Lower lobe of right lung (tissue), 2 donors: Measurements from ENCODE around the gene S100A14. TPM values are rescaled to one million over a fixed set of nuclear protein-coding genes. Genes with fewer than 3 reads are reported as not detected.

Experiments used
- ATAC-seq, 2 donors: fragments of 200-7000 bp; cut with Tn5 transposase; one replicate each; pipeline ENCODE4 v1.9.1; 2020 to 2022; ENCODE audit warnings: mild to moderate bottlenecking in 2 of 2, moderate library complexity in 2 of 2
- DNase-seq: peaks from one replicate; pipeline ENCODE4 v3.0.0-alpha.2; 2020
- H3K27ac ChIP-seq: fragments of 200-600 bp; one replicate; pipeline ENCODE4 v1.8.0; 2022
- H3K27me3 ChIP-seq: fragments of 200-600 bp; one replicate; pipeline ENCODE4 v1.8.0; 2022; ENCODE audit warnings: low read depth
- H3K36me3 ChIP-seq: fragments of 200-600 bp; one replicate; pipeline ENCODE4 v1.8.0; 2022; ENCODE audit warnings: mild to moderate bottlenecking
- H3K4me1 ChIP-seq: fragments of 200-600 bp; one replicate; pipeline ENCODE4 v1.8.0; 2022
- H3K4me3 ChIP-seq: fragments of 200-600 bp; one replicate; pipeline ENCODE4 v1.8.0; 2022; ENCODE audit warnings: mild to moderate bottlenecking
- H3K9me3 ChIP-seq: fragments of 200-600 bp; one replicate; pipeline ENCODE4 v1.8.0; 2022
- CTCF ChIP-seq: fragments of 200-600 bp; IDR thresholded peaks from one replicate; pipeline ENCODE4 v1.8.0; 2022; ENCODE audit warnings: antibody characterized with exemption, mild to moderate bottlenecking
- intact Hi-C: fragments of 100-400 bp; cut with DNase I; formaldehyde crosslinking; loops from one replicate; pipeline ENCODE4 v1.11.0; 2022
- total RNA-seq: library from RNA; stranded (reverse); fragmentation: NEBNext Ultra II Directional; extraction: Animal tissue kit (Norgen Biotek cat#: 25700); gene quantifications from one replicate; pipeline ENCODE4 v1.2.1, GENCODE V29; 2021
- donor health status: DM: no; HTN: yes; CAD: no; lungs with severe emphysema.

Gene S100A14
- total RNA-seq, 1 donor from 2014 or later: 138 TPM

DNA sequence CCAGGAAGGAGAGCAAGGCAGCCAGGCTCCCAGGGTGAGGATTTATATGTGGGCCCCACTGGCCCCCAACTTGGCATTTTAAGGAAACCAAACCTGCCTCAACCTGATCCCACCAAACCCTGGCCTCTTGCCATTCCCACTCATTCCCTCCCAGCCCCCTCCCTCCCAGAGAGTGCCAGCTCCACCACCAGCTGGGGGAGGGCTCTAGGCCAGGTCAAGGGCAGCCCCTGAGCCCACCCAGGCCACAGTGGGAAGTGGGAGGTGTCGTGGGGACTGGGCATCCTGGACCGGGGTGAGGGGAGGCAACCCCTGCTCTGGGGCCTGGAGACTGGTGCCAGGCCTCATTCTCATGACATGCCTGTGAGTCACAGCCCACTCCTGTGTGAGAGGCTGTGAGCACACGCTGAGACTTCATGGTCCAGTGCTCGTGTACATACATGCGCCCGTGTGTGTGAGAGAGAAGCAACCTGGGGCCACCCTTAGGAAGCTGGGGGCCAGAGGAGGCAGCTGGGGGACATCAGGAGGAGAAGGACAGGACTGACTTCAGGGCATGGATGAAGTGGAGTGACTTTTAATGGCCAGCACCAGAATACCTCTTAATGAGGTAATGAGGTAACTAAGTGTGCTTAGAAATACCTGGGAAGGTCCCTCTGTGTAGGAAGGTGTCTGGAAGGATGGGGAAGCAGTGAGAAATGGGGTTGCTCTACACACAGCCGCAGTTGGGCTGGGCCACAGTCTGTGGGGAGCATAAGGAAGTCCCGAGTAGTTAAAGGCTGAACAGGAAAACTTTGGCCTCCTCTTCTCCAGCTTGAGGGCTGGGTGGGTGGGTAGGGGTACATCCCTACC, 50.4 kb downstream of the S100A14 start, which contains the start of gene S100A2:
S100A2 (minus strand) TSS at position 316 of the 846 bp plus-strand sequence. CDS start 1,967 bp downstream, outside the sequence.
- intact Hi-C loops: loop anchor here (5.0 to 10.0 kb wide), 2 partner anchors 33 to 51 kb away; no protein-coding TSS in a partner anchor
- peaks cover 42% of the 10 kb centered on the region for H3K4me1 ChIP-seq

More for the DNA sequence above, 50.4 kb downstream of the S100A14 start, which contains the start of gene S100A2:
- DNase-seq (peak; percentile 73), ATAC-seq (peak; percentile 70 to 82)
- Histone ChIP-seq H3K27ac (peak within 1 kb of the TSS; percentile 94), H3K36me3 (no peaks in the 10 kb centered on the region), H3K9me3 (no peaks in the 10 kb centered on the region), H3K4me3 (peak within 1 kb of the TSS; percentile 20), H3K27me3 (no peaks in the 10 kb centered on the region)
- no peak for TF ChIP-seq CTCF

Other genes with a start within 250 kb of the S100A14 start
- gene S100A12, start 240.7 kb downstream of the S100A14 start, total RNA-seq: 54.9 TPM
- 622 TPM for gene S100A8, start 225.3 kb downstream of the S100A14 start, total RNA-seq
- gene S100A7A, start 199.8 kb downstream of the S100A14 start, total RNA-seq: not detected
- not detected for gene S100A7, start 155.7 kb downstream of the S100A14 start, total RNA-seq
- gene S100A6, start 80.3 kb downstream of the S100A14 start, total RNA-seq: 1,109 TPM
- gene S100A5, start 75.4 kb downstream of the S100A14 start, total RNA-seq: not detected
- gene S100A4, start 70.5 kb downstream of the S100A14 start, total RNA-seq: 600 TPM
- 4.5 TPM for gene S100A3, start 67.1 kb downstream of the S100A14 start, total RNA-seq
- gene S100A2, start 50.5 kb downstream of the S100A14 start, total RNA-seq: 3.8 TPM
- gene S100A16, start 3.2 kb downstream of the S100A14 start, total RNA-seq: 52.3 TPM
- gene S100A13, start 11.2 kb upstream of the S100A14 start, total RNA-seq: 83.0 TPM
- 0.71 TPM for gene S100A1, start 12.1 kb upstream of the S100A14 start, total RNA-seq
- 72.2 TPM for gene CHTOP, start 17.7 kb upstream of the S100A14 start, total RNA-seq
- 40.2 TPM for gene SNAPIN, start 42.4 kb upstream of the S100A14 start, total RNA-seq
- gene ILF2, start 54.7 kb upstream of the S100A14 start, total RNA-seq: 83.2 TPM
- 58.8 TPM for gene NPR1, start 62.4 kb upstream of the S100A14 start, total RNA-seq
- gene INTS3, start 111.7 kb upstream of the S100A14 start, total RNA-seq: 77.3 TPM
- gene SLC27A3, start 159.1 kb upstream of the S100A14 start, total RNA-seq: 99.6 TPM